ENCODE measurements around the gene TUT7.

DNA sequence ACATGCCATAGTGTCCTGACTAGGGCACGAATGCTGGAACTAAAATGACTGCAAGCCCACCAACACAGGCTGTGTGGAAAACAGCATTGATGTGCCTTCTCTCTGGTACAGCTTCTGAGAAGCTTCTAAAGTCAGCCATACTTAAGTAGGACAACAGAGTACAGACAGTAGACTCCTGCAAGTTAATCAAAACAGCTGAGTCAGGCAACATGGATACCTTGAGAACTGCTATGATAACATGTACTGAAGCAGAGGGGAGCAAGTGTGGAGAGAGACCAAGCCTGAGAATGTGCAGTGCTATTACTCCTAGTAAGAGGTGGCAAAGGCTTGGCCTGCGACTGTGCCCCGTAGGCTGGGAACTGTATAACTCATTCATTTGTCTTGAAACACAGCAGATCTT is 74.4 kb downstream of the TUT7 start:
- TF ChIP-seq, protein P1, sequence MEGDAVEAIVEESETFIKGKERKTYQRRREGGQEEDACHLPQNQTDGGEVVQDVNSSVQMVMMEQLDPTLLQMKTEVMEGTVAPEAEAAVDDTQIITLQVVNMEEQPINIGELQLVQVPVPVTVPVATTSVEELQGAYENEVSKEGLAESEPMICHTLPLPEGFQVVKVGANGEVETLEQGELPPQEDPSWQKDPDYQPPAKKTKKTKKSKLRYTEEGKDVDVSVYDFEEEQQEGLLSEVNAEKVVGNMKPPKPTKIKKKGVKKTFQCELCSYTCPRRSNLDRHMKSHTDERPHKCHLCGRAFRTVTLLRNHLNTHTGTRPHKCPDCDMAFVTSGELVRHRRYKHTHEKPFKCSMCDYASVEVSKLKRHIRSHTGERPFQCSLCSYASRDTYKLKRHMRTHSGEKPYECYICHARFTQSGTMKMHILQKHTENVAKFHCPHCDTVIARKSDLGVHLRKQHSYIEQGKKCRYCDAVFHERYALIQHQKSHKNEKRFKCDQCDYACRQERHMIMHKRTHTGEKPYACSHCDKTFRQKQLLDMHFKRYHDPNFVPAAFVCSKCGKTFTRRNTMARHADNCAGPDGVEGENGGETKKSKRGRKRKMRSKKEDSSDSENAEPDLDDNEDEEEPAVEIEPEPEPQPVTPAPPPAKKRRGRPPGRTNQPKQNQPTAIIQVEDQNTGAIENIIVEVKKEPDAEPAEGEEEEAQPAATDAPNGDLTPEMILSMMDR (IDR thresholded peaks at IDR 0.05; ENCODE audit: borderline replicate concordance, extremely low read depth, low read length, poor library complexity, severe bottlenecking), result no peak
- no peak for TF ChIP-seq EZH2 (IDR thresholded peaks at IDR 0.05; ENCODE audit: borderline replicate concordance, low read depth, low read length, severe bottlenecking)

Measured in DND-41 (cell line).